HG03354 (cell line): ENCODE results near the gene C22orf15.
"Not testable (repeated sequence)": the region's sequence is repeated elsewhere in the genome, so short reads cannot be mapped to it uniquely, and the experiment has no call there.

Experiments used
- ATAC-seq: cut with Tn5 transposase; IDR thresholded peaks from one replicate; pipeline ENCODE4 v1.9.1; 2021; ENCODE audit warnings: mild to moderate bottlenecking; ENCODE audit not compliant: unreplicated experiment, poor library complexity, severe bottlenecking

C22orf15 gene

DNA sequence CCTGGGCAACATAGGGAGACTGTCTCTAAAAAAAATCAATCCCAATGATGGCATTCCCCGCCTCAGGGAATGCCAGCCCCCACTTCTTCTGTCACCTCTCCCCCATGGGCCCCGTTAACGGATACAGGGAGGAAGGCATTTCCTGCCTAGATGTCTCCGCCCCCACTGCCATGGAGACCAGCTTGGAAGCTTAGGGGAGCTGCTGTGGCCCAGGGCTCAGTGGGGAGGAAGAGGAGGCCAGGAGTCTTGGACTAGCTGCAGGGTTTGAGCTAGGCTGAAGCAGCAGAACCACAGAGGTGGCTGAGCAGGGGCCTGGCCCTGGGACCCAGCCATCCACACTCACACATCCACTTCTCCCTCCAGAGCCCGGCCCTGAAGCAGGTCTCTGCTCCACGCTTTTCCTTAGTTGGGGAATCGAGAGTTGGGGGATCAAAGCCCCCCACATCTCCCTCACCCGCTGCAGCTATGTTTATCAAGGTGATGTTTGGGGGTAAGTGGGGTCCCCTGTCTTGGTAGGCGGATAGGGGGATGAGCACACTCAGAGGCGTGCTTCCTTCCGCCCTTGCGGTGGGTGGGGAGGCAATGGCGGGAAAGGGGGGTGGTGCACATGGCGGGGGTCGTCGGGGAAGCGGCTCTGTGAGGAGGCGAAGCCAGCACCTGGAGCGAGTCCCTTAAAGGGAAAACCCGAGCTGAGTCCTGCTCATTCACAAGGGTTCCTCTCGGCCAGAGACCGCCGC is at the start of gene C22orf15:
Gene C22orf15, plus strand, starts transcription at position 149 of the 737 bp plus-strand sequence. Its CDS starts 317 bp downstream, at position 466.
- no peak for ATAC-seq

DNA sequence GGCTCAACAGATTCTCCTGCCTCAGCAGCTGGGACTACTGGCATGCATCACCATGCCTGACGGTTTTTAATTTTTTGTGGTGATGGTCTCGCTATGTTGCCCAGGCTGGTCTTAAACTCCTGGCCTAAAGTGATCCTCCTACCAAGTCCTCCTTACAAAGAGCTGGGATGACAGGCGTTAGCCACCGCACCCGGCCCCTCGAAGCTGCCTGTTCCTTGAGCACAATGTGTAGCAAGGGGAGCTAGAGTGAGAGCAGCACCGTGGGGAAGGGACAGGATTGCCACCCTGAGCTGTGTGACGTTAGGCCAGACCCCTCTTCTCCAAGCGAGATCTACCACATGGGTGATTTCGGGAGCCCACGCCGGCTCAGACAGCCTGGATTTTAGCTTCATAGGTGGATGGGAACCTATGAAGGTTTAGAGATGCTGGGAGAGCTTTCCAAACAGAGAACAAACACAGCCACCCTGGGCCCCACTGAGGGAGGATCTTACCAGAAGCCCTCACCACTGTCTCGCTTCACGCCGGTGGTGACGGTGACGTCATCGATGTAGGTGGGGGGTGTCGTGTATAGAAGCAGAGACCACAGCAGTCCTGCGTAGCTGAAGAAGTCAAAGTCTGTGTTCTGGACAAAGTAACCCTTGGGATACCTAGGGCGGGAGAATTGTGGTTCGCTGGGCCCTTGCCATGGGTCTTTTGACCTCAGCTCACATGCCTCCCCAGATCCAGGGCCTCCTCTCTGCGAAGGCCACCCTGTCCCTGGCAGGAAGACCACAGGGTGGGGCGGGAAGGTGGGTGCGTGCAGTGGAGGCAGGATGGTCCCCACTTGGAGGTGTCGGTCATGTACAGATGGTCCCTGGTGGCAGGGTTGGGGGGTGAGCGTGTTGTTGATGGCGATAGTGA is 48.8 kb upstream of the C22orf15 start:
- ATAC-seq, result no peak

- ATAC-seq, result no peak
Measured at GRCh38 chr22:23714596-23715578, 47.9 kb upstream of the C22orf15 start.

DNA sequence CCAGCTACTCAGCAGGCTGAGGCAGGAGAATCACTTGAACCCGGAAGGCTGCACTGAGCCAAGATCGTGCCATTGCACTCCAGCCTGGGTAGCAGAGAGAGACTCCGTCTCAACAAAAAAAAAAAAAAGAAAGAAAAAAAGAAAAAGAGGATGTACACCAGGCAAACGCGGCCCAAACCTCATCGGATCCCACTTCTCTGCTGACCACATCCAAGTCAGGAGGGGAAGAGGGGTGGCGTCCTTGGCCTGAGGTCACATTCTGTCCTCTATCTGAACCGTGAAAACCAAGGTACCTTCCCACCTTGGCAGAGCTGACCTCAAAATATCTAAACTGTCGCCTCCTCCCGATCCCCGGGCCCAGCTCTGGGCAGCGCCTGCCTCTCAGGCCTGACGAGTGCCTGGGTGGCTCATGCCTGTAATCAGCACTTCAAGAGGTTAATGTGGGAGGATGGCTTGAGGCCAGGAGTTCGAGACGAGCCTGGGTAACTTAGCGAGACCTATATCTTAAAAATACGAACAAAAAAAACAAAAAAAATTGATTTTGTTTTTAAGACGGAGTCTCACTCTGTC is 46.9 kb upstream of the C22orf15 start:
- no peak for ATAC-seq

GRCh38 chr22:23716811-23717801 is 45.7 kb upstream of the C22orf15 start:
- peak; percentile 79 for ATAC-seq

GRCh38 chr22:23718371-23719165 is 44.2 kb upstream of the C22orf15 start:
- no peak for ATAC-seq

DNA sequence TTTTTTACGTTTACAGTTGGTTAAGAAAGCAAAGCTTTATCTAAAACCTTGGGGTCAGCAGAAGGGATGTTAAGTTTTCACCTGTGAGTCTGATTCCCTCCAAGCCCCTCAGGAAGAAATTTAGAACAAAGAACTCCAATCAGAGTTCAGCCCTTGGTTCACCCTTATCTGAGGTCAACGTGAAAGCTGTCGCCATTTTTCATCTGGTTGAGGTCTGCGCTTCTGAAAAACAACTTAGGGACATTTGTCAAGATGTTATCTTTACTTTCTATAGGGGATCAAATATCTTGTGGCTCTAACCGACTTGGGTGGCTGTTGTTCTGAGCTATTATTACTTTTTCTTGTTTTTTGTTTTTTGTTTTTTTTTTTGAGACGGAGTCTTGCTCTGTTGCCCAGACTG is 41.9 kb upstream of the C22orf15 start:
- no peak for ATAC-seq

- no peak for ATAC-seq
Measured at GRCh38 chr22:23722160-23722559, 40.6 kb upstream of the C22orf15 start.

- ATAC-seq, result no peak
Measured at GRCh38 chr22:23722724-23723123, 40.1 kb upstream of the C22orf15 start.

DNA sequence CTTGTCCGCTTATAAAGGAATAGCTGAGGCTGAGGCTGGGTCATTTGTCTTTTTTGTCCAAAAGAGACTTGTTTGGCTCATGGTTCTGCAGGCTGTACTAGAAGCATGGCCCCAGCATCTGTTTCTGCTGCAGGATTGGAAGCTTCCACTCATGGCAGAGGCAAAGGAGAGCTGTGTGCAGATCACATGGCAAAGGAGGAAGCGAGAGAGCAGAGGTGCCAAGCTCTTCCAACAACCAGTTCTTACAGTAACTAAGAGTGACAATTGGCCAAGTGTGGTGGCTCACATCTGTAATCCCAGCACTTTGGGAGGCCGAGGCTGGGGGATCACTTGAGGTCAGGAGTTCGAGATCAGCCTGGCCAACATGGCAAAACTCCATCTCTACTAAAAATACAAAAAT is 34.7 kb upstream of the C22orf15 start:
- ATAC-seq, result not testable (repeated sequence)

- no peak for ATAC-seq
Measured at GRCh38 chr22:23737696-23738095, 25.1 kb upstream of the C22orf15 start.

- ATAC-seq, result no peak
Measured at GRCh38 chr22:23742505-23743264, 20.1 kb upstream of the C22orf15 start.

- ATAC-seq, result no peak
Measured at GRCh38 chr22:23743303-23743705, 19.5 kb upstream of the C22orf15 start.

- no peak for ATAC-seq
Measured at GRCh38 chr22:23744001-23744400, 18.8 kb upstream of the C22orf15 start.

DNA sequence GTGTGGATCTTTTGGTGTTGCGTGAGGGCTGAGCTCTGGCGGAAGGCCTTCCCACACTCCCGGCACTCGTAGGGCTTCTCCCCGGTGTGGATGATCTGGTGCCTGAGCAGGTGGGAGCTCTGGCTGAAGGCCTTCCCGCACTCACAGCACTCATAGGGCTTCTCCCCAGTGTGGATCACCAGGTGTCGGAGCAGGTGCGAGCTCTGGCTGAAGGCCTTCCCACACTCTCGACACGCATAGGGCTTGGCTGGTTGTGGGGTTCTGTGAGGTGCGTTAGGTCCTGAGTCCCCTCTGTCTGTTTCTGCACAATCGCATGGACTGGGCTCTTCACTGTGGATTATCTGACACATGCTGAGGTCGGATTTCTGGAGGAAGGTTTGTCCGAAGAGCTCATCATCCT is 18.3 kb upstream of the C22orf15 start:
- ATAC-seq, result no peak

DNA sequence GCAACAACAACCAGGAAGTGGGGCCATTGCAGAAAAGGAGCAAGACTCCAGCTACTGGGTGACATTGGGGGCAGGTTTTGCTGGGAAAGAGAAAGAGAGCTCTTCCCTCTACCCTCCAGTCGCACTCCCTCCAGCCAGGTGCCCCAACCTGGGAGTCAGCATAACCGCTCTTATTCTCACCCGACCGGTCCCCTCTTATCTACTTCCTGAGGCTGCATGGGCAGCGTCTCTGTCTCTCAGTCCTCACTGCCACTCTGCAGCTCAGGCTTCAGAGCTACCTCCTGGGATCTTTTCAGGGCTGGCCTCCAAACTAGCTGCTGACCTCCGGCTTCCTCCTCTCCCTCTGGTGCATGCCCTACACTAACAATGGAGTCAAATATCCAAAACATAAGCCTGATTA is 17.0 kb upstream of the C22orf15 start:
- ATAC-seq, result no peak

- no peak for ATAC-seq
Measured at GRCh38 chr22:23749841-23750301, 12.9 kb upstream of the C22orf15 start.
